A673 (cell line): ENCODE data around the gene NOTCH3.

ENCODE experiments used
- EZH2 ChIP-seq: fragments of 200-600 bp; sonication (generic); IDR thresholded peaks from 2 replicates; pipeline ENCODE4 v1.6.1; 2017; ENCODE audit warnings: borderline replicate concordance, low read depth, mild to moderate bottlenecking, mixed read lengths, antibody characterized with exemption, low read length; ENCODE audit not compliant: poor library complexity, severe bottlenecking
- TF ChIP-seq, protein P1 (sequence below): fragments of 300-800, 200-600 bp; sonication (generic); conservative IDR thresholded peaks from 2 replicates; pipeline ENCODE4 v1.5.1; 2017; ENCODE audit warnings: low read depth, mild to moderate bottlenecking, antibody characterized with exemption, low read length, moderate library complexity, mixed read lengths

DNA sequence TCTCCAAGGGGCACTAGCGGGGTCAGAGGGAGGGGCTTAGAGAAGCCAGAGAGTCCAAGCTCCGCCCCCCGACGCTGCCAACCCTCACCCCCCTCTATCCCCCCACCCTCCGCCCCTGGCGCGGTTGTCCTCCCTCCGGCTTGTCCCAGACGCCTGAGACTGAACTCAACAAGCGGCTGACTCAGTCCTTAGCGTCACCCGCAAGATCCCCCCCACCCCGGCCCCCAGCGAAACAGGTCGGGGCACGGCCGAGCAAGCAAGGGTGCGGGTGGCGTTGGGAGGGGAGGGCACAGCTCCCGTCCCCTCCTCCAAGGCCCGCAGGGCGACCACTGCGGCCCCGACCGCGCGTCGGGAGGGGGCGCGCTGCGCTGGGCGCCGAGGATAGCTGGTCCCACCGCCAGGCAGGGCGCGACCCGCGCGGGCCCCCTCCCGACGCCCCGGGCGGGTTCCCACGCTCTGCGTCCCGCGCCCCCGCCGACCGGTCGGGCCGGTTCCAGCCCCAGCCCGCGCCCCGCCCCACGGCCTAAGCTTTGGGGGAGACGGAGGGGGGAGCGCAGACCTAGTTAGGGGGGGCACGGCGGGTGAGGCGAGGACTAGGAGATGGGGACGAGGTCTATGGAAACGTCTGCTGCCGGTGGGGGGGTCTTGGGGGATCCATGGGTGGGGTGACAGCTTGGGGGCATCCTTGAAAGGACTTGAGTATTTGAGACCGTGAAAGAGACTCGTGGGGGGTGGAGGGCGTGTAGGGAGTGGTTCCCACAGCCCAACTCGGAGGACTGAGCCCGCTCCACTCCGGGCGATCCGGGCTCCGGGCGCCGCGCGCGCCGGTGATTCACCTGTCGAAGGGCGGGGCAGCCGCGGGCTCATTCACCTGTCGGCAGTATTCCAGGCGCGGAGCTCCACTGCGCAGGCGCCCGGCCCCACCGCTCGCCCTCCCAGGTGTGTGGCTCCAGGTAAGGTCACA, 5.1 kb downstream of the NOTCH3 start:
- no peak for TF ChIP-seq EZH2
- TF ChIP-seq, protein P1, sequence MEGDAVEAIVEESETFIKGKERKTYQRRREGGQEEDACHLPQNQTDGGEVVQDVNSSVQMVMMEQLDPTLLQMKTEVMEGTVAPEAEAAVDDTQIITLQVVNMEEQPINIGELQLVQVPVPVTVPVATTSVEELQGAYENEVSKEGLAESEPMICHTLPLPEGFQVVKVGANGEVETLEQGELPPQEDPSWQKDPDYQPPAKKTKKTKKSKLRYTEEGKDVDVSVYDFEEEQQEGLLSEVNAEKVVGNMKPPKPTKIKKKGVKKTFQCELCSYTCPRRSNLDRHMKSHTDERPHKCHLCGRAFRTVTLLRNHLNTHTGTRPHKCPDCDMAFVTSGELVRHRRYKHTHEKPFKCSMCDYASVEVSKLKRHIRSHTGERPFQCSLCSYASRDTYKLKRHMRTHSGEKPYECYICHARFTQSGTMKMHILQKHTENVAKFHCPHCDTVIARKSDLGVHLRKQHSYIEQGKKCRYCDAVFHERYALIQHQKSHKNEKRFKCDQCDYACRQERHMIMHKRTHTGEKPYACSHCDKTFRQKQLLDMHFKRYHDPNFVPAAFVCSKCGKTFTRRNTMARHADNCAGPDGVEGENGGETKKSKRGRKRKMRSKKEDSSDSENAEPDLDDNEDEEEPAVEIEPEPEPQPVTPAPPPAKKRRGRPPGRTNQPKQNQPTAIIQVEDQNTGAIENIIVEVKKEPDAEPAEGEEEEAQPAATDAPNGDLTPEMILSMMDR, result peak; percentile 36
